LHCN-M2 (cell line): Measurements from ENCODE around the gene GALR2. TPM values are rescaled to one million over a fixed set of nuclear protein-coding genes. Genes with fewer than 3 reads are reported as not detected.
A peak's percentile ranks its signal among the peaks of the same experiment; 100 is the strongest.
"Not testable (repeated sequence)": the region's sequence is repeated elsewhere in the genome, so short reads cannot be mapped to it uniquely, and the experiment has no call there.

Source experiments
- DNase-seq: peaks from one replicate; pipeline ENCODE4 v3.0.0-alpha.2; 2012; ENCODE audit warnings: low read depth
- polyA plus RNA-seq: library from polyadenylated mRNA; unstranded; fragments of >200 nt; gene quantifications from one replicate; pipeline ENCODE4 v1.2.1, GENCODE V29; 2012; ENCODE audit warnings: missing spikeins
- total RNA-seq: library from RNA; depleted of rRNA; stranded (reverse); fragments of >200 nt; gene quantifications from 2 replicates; pipeline ENCODE4 v1.2.3, GENCODE V29; 2014; rRNA removed

Gene GALR2
- 0.13 TPM in 1 of 2 replicates, not detected in the other for total RNA-seq
- polyA plus RNA-seq: 0.12 TPM

GRCh38 chr17:76074390-76075363 lies at the start of gene GALR2:
GALR2 (plus strand) TSS chr17:76074781; CDS start chr17:76074884, 103 bp downstream.
- DNase-seq: no peak

- no peak for DNase-seq
These were observed 49.3 kb upstream of the GALR2 start for GRCh38 chr17:76025294-76025693.

GRCh38 chr17:76026714-76027158 lies 47.8 kb upstream of the GALR2 start:
- no peak for DNase-seq

GRCh38 chr17:76027159-76027839 lies 47.3 kb upstream of the GALR2 start, which contains the start of gene EVPL:
EVPL (minus strand) TSS chr17:76027306; CDS start chr17:76027198, 108 bp downstream.
- no peak for DNase-seq

- no peak for DNase-seq
These were observed 42.4 kb upstream of the GALR2 start for GRCh38 chr17:76032073-76032779.

- no peak for DNase-seq
These were observed 41.8 kb upstream of the GALR2 start for GRCh38 chr17:76032780-76033108.

GRCh38 chr17:76033139-76033538 lies 41.4 kb upstream of the GALR2 start:
- no peak for DNase-seq

- DNase-seq: no peak
These were observed 39.9 kb upstream of the GALR2 start for GRCh38 chr17:76034428-76035350.

GRCh38 chr17:76036497-76037261 lies 37.9 kb upstream of the GALR2 start:
- DNase-seq: no peak

- peak; percentile 25 for DNase-seq
These were observed 36.5 kb upstream of the GALR2 start for GRCh38 chr17:76038050-76038449.

GRCh38 chr17:76039121-76039520 lies 35.5 kb upstream of the GALR2 start:
- no peak for DNase-seq

GRCh38 chr17:76040376-76040775 lies 34.2 kb upstream of the GALR2 start:
- DNase-seq: no peak

GRCh38 chr17:76042868-76043267 lies 31.7 kb upstream of the GALR2 start:
- not testable (repeated sequence) for DNase-seq

GRCh38 chr17:76044475-76045007 lies 30.0 kb upstream of the GALR2 start:
- not testable (repeated sequence) for DNase-seq

GRCh38 chr17:76046064-76046463 lies 28.5 kb upstream of the GALR2 start:
- no peak for DNase-seq

GRCh38 chr17:76048025-76048605 lies 26.5 kb upstream of the GALR2 start:
- DNase-seq: no peak

- peak; percentile 92 for DNase-seq
These were observed 25.9 kb upstream of the GALR2 start for GRCh38 chr17:76048711-76049110.

GRCh38 chr17:76049239-76049638 lies 25.3 kb upstream of the GALR2 start:
- peak; percentile 21 for DNase-seq

- DNase-seq: no peak
These were observed 24.6 kb upstream of the GALR2 start for GRCh38 chr17:76049836-76050537.
